Measurements from ENCODE around the gene PSG1.
"Not testable (repeated sequence)": the region's sequence is repeated elsewhere in the genome, so short reads cannot be mapped to it uniquely, and the experiment has no call there.

DNA sequence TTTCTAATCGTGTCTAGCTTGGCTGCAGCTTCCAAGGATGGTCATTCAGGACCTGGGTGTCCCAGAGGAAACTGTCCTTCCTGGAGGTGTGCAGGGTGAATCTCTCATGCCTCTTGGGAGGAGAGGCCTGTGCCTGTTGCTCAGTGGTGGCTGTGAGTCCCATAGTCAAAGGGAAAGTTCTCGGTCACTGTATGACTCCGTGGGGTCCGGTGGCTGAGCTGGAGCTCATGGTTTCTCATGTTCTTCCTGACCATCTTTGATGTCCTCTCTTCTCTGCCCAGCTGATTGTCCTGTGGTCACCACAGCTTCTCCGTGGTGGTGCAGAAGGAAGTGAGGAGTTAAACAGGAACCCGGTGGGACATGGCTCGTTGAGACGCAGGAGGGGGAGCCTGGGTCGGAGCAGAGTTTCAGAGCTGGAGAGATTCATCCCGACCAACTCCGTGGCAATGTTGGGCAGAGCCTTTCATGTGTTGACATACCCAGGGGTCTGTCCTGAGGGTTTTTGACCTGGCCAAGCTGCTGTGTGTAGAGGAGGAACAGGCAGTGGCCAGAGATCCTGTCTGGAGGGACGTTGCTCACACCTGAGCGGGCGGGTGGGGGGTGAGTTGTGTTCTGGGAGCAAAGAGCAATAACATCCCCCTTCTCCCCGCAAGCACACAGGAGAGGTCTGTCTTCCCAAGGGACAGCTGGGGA, 39.0 kb upstream of the PSG1 start:
- not testable (repeated sequence) for TF ChIP-seq CTCF (conservative IDR thresholded peaks at IDR 0.05); EZH2 (IDR thresholded peaks at IDR 0.05; ENCODE audit: low read depth)

Data from PC-9 (cell line).